MM.1S (cell line): ENCODE results near the gene PRLH.

Experiments used
- EZH2 ChIP-seq: fragments of 300-600 bp; sonication (generic); optimal IDR thresholded peaks from 2 replicates; pipeline ENCODE3; 2017; ENCODE audit warnings: low read depth, mild to moderate bottlenecking, antibody characterized with exemption, low read length, mixed read lengths
- EZH2phosphoT487 ChIP-seq: fragments of 300-600 bp; sonication (generic); IDR thresholded peaks from 2 replicates; pipeline ENCODE4 v1.6.1; 2018; ENCODE audit warnings: antibody characterized with exemption, low read length
- TF ChIP-seq, protein P1 (sequence below): fragments of 300-600 bp; sonication (generic); IDR thresholded peaks from 2 replicates; pipeline ENCODE4 v1.5.1; 2016; ENCODE audit warnings: antibody characterized with exemption, low read length, mixed read lengths

DNA sequence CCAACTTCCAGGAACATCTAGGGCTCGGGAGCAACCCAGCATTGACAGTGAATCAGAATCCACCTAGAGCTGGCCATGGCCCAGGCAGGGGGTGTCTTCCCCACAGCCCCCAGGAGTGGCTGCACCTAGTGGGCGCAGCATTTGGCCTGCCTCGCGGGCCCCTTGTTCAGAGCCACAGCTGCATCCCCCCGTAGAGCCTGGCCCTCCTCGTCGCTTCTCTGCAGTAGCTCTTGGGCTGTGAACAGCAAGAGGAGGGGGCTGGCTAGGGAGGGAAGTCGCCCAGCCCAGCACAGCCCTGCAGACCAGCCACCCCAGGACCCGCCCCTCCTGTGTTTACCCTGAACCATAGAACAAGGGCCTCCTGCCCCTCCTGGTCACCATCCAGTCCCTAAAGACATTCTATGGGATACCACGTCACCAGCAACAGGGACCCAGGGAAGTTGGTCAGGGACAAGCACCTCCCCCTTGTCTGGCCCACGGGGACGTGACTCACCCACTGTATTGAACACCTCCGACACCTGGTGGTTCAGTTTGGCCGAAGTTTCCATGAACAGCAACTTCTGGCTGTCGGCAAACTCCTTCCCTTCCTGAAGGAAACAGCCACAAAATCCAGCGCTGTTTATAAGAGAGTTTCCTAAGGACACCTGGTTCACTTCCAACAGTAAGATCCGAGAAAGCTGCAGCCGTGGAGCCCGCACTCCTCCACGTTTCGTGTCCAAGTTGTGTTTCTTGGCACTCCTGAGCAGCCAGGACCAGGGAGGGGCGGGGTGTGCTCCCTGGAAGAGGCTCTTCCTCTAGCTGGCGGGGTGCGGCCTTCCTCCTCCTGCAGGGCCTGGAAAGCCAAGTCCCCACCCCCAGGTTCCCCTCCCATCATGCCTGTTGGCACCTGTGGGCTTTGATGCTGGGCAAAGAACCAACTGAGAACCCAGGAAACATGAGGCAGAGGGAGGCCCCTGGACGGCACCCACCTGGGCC lies 8.8 kb downstream of the PRLH start:
- TF ChIP-seq EZH2 (no peak), EZH2phosphoT487 (no peak)
- TF ChIP-seq, protein P1, sequence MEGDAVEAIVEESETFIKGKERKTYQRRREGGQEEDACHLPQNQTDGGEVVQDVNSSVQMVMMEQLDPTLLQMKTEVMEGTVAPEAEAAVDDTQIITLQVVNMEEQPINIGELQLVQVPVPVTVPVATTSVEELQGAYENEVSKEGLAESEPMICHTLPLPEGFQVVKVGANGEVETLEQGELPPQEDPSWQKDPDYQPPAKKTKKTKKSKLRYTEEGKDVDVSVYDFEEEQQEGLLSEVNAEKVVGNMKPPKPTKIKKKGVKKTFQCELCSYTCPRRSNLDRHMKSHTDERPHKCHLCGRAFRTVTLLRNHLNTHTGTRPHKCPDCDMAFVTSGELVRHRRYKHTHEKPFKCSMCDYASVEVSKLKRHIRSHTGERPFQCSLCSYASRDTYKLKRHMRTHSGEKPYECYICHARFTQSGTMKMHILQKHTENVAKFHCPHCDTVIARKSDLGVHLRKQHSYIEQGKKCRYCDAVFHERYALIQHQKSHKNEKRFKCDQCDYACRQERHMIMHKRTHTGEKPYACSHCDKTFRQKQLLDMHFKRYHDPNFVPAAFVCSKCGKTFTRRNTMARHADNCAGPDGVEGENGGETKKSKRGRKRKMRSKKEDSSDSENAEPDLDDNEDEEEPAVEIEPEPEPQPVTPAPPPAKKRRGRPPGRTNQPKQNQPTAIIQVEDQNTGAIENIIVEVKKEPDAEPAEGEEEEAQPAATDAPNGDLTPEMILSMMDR, result no peak
